ENCODE data around the gene MIEF2.

DNA sequence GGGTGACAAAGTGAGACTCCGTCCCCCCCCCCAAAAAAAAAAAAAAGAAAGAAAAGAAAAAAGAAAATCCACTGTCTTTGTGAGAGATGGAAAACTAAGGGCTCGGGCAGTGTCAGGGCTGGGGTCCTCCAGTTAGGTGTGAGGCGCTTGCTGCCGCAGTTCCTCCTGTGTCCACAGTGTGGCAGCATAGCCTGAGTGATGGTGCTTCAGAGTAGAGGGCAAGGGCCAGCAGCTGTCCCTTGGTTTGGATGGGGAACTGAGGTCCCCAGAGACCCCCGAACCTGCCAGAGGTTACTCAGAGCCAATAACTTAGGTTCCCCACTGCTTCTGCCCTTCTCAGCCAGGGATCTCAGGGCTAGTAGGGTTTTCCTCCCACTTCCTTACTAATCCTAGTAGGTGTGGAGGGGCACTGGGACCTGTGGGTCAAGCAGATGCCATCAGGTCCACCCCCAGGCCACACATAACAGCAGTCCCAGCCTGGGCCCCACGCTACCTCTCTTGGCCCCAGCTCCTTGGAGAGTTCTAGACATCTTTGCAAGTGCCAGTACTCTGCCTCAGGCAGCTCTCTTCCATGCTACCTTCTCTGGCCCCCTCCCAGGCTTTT lies 42.9 kb upstream of the MIEF2 start:
- no peak for TF ChIP-seq POLR2A (IDR thresholded peaks at IDR 0.05)
- TF ChIP-seq, protein P1, sequence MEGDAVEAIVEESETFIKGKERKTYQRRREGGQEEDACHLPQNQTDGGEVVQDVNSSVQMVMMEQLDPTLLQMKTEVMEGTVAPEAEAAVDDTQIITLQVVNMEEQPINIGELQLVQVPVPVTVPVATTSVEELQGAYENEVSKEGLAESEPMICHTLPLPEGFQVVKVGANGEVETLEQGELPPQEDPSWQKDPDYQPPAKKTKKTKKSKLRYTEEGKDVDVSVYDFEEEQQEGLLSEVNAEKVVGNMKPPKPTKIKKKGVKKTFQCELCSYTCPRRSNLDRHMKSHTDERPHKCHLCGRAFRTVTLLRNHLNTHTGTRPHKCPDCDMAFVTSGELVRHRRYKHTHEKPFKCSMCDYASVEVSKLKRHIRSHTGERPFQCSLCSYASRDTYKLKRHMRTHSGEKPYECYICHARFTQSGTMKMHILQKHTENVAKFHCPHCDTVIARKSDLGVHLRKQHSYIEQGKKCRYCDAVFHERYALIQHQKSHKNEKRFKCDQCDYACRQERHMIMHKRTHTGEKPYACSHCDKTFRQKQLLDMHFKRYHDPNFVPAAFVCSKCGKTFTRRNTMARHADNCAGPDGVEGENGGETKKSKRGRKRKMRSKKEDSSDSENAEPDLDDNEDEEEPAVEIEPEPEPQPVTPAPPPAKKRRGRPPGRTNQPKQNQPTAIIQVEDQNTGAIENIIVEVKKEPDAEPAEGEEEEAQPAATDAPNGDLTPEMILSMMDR (IDR thresholded peaks at IDR 0.05), result peak; percentile 62 to 86 (median 79)
